GM03348 (cell line): ENCODE results near the gene LASP1.
A peak's percentile ranks its signal among the peaks of the same experiment; 100 is the strongest.

Source experiments
- DNase-seq: peaks from one replicate; pipeline ENCODE4 v3.0.0; 2012; ENCODE audit warnings: low spot score

LASP1 gene

DNA sequence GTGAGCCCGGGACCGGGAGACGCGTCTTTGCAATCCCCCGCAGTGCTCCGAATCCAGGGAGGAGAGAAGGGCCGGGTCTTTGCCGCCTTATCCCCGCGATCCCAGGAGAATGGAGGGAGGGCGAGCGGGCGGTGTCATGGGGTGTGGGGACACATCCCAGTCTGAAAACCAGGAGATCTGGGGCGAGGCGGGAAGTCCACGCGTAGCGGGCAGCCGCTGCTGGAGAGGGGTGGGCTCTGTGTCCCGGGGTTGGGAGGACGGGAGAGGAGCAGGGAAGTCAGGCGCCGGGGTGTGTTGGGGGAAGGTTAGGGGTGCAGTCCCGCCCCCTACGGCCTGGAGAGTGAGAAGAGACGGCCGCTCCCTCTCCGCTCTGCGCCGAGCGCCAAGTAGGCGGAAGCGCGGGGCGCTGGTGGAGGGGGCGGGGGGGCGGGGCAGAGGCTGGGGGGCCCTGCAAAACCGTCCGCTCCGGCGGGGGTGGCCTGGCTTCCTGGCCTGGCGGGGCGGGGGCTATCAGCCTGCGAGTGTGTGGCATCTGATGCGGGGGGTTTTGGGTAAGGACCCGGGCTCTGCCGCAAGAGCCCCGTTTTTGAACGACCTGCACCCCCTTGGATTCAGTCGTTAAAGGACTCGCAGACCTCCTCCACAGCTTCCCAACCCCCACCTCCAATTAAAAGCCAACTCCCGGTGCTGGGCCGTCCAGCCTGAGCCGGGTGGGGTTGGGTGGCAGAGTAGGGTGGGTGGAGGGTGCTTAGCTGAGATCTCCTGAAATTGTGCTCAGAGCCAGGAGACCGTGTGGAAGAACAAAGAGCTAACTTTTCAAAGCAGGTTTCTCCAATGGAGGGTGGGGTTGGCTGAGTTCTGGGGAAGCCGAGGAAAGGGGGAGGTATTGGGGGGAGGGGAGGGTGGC lies 654 bp downstream of the LASP1 start:
- peak; percentile 84 for DNase-seq

GRCh38 chr17:38871247-38872015 lies 1.6 kb downstream of the LASP1 start:
- peak; percentile 67 for DNase-seq

DNA sequence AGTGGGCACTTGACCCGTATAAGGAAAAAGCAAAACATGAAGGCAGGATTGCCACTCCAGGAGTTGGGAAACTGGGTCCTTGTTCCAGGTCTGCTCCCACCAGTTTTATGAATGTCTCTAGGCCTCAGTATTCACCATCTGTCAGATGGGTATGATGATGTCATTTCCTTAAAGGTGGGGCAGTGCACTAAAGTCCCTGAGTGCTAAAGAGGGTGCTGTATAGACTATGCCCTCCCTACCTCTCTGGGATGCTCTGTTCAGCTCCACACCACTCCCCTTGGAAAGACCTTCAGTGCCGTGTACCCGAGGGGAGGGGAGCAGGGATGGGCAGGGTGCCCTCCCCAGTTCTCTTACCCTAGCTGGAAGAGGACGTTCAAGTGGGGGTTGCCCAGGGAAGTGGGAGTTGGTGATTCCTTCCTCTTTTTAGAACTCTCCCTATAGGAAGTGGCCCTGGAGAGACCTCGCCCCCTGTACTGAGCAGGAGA lies 2.2 kb downstream of the LASP1 start:
- no peak for DNase-seq

GRCh38 chr17:38872671-38873385 lies 3.0 kb downstream of the LASP1 start:
- no peak for DNase-seq

DNA sequence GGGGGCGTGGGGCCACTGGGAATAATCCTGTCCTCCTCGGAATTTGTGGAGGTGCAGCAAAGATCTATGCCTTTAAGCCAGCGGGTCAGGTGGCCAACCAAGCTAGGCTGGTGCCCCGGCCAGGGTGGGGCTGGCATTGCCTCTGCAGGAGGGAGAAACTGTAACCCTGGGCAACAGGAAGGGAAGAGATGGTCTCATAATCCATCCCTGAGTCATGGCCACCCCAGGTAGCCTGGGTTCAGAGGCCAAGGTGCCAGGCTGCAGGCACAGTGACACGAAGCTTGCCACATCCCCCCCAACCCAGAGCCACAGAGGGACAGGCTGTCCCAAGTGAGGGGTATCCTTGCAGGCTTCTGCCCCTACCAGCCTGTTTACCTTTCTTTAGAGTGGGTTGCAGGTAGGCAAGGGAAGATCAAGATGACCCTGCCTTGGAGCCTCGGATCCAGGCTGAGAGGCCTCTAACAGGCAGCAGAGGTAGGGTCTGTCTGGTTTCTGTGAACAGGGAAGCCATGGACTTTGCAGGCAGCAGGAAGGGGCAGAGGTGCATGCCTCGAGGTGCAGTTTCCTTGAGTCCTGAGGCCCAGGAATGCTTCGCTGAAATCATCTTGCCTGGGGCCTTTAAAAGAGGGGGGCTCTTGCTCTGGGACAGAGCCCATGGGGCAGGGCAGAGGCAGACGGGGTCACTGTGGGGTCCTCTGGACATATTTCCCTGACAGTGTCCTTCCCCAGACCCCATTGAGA lies 4.0 kb downstream of the LASP1 start:
- DNase-seq: no peak

DNA sequence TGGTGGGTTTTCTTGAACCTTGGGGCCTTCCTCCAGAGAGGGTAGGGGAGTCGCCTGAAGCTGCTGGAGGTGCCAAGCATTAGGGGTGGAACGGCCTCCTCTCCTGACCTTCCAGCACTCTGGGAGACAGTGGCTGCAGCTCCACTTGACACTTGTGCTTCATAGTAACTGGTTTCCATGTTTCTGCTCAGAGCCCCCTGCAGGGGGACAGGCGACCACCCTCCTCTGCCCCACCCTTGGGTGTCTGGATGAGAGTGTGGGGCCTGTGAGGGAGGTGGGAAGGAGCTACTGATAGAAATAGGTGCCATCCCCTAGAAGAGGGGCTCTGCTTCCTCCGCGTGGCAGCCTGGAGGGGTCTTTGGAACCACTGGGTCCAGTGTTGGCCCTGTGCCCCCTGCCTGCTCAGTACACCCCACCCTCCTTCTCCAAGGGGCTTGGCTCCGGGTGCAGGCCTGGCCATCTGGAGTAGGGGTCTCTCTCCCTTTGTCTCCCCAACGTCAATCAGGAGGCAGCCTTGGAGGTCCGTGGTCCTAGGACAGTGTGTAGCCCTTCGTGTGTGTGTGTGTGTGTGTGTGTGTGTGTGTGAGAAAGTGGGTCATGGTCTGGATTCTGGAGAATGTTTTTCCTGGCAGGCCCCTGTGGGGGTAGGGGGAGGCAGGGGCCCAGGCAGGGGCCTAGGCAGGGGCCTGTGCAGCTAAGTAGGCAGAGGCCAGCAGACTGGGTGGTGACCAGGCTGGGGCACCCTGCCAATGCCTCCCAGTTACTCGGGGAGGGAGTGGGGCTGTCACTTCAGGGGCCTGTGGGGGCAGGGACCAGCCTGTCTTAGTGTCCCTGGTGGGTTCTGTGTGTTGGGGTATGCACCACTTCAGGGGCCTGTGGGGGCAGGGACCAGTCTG lies 4.9 kb downstream of the LASP1 start:
- DNase-seq: peak; percentile 52

- DNase-seq: no peak
These were observed 5.7 kb downstream of the LASP1 start for GRCh38 chr17:38875477-38876075.

- no peak for DNase-seq
These were observed 7.4 kb downstream of the LASP1 start for GRCh38 chr17:38877130-38877851.

- peak; percentile 92 for DNase-seq
These were observed 10.2 kb downstream of the LASP1 start for GRCh38 chr17:38879878-38880665.

- DNase-seq: peak; percentile 64
These were observed 11.8 kb downstream of the LASP1 start for GRCh38 chr17:38881600-38882191.

GRCh38 chr17:38882870-38883269 lies 13.0 kb downstream of the LASP1 start:
- DNase-seq: no peak

GRCh38 chr17:38883592-38884526 lies 14.0 kb downstream of the LASP1 start:
- DNase-seq: no peak

- DNase-seq: no peak
These were observed 15.3 kb downstream of the LASP1 start for GRCh38 chr17:38885044-38885727.

DNA sequence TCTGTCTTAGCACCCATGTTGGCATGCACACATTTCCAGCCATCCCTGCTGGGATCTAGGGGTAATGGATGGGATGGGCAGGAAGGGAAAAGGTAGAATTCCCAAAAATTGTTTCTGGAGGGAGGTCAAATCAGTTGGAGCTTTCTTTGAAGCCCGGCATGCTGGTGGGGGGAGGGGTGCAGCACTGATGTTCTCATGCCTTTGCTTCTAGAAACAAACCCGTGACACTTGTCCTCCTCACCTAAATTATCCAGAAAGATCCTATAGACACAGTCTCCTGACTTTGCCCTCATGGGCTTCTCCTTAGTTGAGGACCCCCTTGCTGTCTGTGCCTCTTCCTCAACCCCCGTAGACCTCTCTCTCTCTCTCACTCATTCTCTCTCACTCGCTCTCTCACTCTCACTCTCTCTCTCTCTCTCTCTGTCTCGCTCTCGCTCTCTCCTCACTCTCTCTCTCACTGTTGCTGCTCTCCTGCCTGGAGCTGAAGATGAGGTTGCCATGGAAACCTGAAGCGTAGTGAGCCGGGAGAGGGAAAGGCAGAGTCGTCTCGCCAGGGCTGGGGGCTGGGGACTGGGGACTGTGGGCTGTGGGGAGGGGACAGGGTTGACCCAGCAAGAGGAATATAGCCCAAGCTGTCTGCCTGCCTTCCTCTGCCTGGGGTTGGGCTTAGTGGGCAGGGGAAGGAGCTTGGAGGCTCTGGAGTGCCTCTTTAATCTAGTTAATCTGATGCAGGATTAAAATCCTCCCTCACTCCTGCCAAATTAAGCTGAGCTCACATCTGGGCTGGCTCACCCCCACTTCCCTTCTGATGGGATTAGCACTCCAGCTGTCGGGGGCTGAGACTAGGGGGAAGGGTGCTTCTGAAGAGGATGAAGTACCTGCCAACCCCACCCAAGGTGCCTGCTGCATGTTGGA lies 16.1 kb downstream of the LASP1 start:
- no peak for DNase-seq

- DNase-seq: no peak
These were observed 16.8 kb downstream of the LASP1 start for GRCh38 chr17:38886643-38887010.
